Frontal cortex (tissue), 3 donors: ENCODE results near the gene SMIM45.

Source experiments
- DNase-seq, 2 donors: peaks; one replicate each; pipeline ENCODE4 v3.0.0; 2012; ENCODE audit warnings: low spot score in 2 of 2
- FAIRE-seq: peaks from 2 replicates; lab custom pipeline; 2012; peaks lifted over from hg19 to GRCh38; lab: Jason Lieb, UNC
- donor health status: control.
- donor health status: control.
- donor health status: control.

The SMIM45 gene

DNA sequence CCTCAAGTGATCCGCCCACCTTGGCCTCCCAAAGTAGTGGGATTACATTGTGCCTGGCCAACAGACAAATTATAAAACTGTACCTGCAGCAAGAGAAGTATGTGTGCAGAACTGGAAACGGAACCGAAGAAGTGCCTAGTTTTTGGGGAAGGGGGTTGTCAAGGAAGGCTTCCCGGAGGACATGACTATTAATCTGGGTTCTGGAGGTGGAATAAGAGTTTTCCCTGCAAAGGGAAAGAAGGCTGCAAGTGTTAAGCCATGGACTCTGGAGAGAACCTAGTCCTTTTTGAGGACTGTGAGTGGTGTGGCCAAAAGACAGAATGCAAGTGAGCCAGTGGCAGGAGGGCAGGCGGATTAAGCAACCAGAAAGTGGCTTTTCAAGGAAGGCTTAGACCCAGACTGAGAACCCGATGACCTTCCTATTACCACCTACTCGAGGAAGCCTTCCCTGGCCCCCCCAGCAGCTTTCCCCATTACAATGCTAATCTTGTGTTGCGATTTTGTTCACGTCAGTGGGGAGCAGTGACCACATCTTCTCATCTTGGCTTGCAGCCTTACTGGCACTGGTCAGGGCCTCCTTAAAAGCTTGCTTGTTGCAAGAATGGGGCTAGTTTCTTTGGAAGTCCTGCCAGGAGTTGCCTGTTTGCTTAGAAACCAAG, 11.6 kb downstream of the SMIM45 start:
- FAIRE-seq, result no peak
- DNase-seq, result no peak

GRCh38 chr22:41964112-41964491, 12.2 kb downstream of the SMIM45 start:
- DNase-seq, result no peak
- no peak for FAIRE-seq

DNA sequence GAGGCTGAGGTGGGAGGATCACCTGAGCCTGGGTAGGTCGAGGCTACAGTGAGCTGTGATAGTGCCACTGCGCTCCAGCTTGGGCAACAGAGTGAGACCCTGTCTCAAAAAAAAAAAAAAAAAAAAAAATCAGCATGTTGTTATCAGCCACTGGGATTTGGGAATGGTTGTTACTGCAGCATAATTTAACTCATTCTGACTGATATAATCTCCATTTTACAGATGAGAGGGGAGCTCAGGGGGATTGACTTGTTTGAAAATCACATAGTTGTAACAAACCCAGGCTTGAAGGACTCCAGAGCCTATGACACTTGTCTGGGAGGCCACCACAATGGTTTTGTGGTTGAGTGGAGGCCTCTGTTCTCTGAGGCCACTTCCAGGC, 14.3 kb downstream of the SMIM45 start:
- FAIRE-seq (no peak), DNase-seq (no peak)

DNA sequence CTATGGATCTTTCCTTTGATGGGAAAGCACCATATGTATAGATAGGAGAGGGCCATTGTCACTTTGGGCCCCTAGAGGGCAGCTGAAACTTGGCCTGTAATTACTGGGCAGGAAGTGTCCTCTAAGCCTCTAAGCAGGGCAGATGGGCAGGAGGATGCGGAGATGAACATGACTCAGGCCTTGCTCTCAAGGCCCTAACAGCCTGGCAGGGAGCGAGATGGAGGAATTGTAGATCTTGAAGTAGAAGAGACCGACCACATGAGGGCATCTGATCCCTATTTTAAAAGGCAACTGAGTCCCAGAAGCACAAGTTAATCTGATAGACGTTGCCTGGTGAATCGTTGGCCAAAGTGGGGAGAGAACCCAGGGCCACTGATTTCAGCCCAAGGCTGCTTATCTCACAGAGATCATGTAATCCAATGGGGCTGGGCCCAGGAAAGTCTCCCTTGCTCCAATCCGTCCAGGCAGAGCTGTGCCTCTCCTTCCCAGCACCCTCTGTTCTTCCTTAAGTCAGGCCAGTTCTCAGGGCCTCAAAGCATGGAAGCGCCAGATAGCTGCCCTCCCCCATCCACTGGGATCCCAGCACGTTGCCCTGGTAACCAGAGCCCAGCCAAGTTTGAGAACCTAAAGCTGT, 14.8 kb downstream of the SMIM45 start:
- DNase-seq (no peak), FAIRE-seq (no peak)

GRCh38 chr22:41968601-41969000, 16.7 kb downstream of the SMIM45 start:
- DNase-seq (no peak), FAIRE-seq (no peak)

DNA sequence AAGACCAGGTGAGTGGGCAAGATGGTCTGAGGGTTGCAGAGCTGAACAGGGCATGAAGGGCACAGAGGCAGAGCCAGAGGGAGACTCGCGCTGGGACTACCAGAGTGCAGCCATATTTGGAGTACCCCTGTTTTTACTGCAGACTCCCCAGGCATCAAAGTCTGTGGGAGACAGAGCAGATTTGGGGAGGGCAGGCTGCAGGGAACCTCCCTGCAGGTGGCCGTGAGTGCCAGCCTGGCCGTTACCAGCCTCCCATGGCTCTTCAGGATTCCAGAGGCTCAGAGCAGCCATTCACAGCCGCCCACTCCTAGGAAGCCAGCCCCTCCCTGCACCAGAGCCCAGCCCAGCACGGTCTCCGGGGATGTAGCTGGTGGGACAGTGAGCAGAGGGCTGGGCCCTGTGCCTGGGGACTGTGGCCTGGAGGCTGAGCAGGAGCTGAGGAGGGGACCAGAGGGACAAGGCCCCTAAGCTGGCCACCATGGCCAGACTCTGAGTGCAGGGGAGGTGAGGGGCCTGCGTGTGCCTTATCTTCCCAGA, 17.2 kb downstream of the SMIM45 start, which contains the start of gene SEPTIN3:
Gene SEPTIN3, plus strand, starts transcription at position 334 of the 537 bp plus-strand sequence. CDS start 2,050 bp downstream, outside the sequence.
- no peak for DNase-seq
- no peak for FAIRE-seq

GRCh38 chr22:41970601-41971000, 18.7 kb downstream of the SMIM45 start:
- DNase-seq, result no peak
- no peak for FAIRE-seq

DNA sequence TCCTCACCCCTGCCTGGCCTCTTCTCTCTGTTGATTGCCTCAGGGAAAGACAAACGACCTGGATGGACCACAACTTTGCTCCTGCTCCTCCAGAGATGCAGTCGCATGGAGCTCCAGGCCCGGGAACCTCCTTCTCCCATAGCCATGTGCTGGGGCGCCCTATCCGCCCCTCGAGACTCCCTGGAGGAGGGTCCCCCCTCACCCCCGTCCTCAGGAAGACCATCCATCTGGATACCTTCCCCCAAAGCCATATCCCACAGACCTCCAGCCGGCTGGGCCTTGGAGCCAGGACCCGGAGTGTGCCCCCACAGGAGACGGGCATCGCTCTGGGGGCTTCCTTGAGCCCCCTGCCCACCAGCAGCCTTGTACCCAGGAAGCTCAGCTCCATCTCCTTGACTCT, 19.5 kb downstream of the SMIM45 start:
- FAIRE-seq (no peak), DNase-seq (no peak)

- DNase-seq (no peak), FAIRE-seq (no peak)
These were observed 22.8 kb downstream of the SMIM45 start for GRCh38 chr22:41974691-41975290.

DNA sequence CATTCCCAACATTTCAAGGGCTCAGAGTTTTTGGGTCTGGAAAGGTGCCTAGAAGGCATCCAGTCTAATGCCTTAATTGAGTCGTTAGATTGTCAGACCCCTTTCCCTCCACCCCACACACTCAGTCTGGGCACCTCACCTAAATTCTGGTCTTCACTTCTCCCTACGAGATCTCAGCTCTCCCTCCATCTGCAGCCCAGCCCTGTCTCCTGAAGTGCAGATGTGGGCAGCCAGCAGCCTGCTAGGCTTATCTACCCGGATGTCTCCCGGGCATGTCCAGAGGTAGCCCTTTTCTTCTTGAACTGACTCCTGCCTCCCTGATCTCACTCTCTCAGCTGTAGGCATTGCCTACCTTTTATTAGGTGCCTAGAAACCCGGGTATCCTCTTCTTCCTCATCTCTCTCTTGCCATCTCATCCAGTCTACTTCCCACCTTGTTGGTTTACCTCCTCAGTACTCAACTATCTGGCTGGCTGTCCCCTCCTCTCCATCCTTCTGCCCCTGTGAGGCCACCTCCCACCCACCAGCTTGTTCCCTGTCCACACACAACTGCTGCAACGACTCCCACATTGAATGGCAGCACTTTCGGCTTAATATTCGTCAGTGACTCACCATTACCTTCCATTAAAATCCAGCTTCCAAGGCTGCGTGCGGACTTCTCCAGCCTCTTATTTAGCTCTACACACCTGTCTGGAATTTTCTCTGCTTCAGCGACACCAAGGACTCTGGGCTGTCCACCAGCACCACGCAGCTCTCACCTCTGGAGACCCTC, 23.5 kb downstream of the SMIM45 start:
- FAIRE-seq (no peak), DNase-seq (no peak)

- peak; percentile 86 to 91 for DNase-seq
- no peak for FAIRE-seq
These were observed 24.3 kb downstream of the SMIM45 start for GRCh38 chr22:41976070-41976901.

DNA sequence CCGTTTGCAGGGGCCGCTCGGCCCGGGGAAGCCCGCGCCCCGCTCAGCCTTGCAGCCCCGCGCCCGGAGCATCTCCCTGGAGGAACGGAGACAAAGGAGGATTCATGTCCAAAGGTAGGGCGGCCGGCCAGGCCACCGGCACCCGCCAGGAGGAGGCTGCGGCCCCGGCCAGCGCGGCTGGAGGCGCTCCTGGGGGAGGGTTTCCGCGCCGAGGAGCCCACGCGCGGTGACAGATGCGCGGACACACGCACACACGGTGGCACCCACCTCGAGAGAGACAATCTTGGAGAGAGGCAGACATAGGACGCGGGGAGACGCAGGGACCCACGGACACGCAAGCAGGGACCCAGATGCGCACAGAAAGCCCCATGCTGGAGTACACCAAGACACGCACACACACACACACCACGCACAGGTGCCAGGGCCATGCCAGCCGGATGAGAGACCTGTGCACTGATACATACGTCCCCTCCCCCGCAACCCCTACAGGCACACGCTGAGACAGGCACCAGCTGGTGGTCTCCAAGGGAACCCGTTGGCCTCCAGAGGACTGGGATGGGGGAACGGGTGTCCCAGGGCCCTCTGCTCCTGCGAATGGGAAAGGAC, 25.1 kb downstream of the SMIM45 start:
- no peak for DNase-seq

GRCh38 chr22:41978732-41979131, 26.8 kb downstream of the SMIM45 start:
- FAIRE-seq (no peak), DNase-seq (no peak)

More for the DNA sequence above, 25.1 kb downstream of the SMIM45 start:
- FAIRE-seq, result no peak

GRCh38 chr22:41979423-41980250, 27.7 kb downstream of the SMIM45 start:
- FAIRE-seq (no peak), DNase-seq (no peak)

GRCh38 chr22:41982865-41983264, 30.9 kb downstream of the SMIM45 start:
- FAIRE-seq (no peak), DNase-seq (no peak)

GRCh38 chr22:41983513-41984405, 31.8 kb downstream of the SMIM45 start:
- FAIRE-seq (no peak), DNase-seq (no peak)

DNA sequence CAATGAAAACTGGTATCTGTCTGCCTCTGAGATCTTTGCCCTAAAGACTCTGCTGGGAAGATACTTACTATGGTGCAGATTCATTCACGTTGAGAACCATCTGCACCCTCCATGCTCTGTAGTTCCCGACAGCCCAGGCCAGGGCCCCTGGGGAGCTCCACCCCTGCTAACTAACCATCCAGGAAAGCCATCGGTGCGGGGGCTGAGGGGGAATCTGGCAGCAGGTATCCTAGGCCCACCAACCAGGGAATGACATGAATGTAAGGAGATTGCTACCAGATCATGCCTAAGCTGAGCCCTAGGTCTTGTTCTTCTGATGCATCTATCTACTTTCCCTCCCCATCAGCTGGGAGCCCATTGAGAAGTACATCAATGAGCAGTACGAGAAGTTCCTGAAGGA, 35.3 kb downstream of the SMIM45 start:
- FAIRE-seq (no peak), DNase-seq (no peak)
